ENCODE data around the gene LHX1.

The LHX1 gene

GRCh38 chr17:36923814-36924221 is 13.5 kb upstream of the LHX1 start:
- no peak for DNase-seq

- no peak for DNase-seq
Measured at GRCh38 chr17:36926226-36926625, 11.0 kb upstream of the LHX1 start.

- DNase-seq: no peak
Measured at GRCh38 chr17:36926701-36927100, 10.6 kb upstream of the LHX1 start.

- no peak for DNase-seq
Measured at GRCh38 chr17:36928471-36929345, 8.6 kb upstream of the LHX1 start.

GRCh38 chr17:36929851-36930582 is 7.3 kb upstream of the LHX1 start:
- DNase-seq: no peak

GRCh38 chr17:36930583-36930900 is 6.7 kb upstream of the LHX1 start:
- DNase-seq: no peak

GRCh38 chr17:36931096-36931696 is 6.1 kb upstream of the LHX1 start:
- no peak for DNase-seq

- no peak for DNase-seq
Measured at GRCh38 chr17:36931697-36932382, 5.4 kb upstream of the LHX1 start.

GRCh38 chr17:36932383-36932693 is 4.9 kb upstream of the LHX1 start:
- DNase-seq: no peak

GRCh38 chr17:36932694-36933511 is 4.4 kb upstream of the LHX1 start:
- no peak for DNase-seq

GRCh38 chr17:36933512-36934143 is 3.6 kb upstream of the LHX1 start:
- DNase-seq: no peak

- DNase-seq: no peak
Measured at GRCh38 chr17:36934144-36934691, 3.1 kb upstream of the LHX1 start.

- no peak for DNase-seq
Measured at GRCh38 chr17:36934692-36935630, 2.3 kb upstream of the LHX1 start.

- DNase-seq: no peak
Measured at GRCh38 chr17:36935671-36936454, 1.4 kb upstream of the LHX1 start.

- peak; percentile 77 for DNase-seq
Measured at GRCh38 chr17:36936455-36937000, 747 bp upstream of the LHX1 start.

- no peak for DNase-seq
Measured at GRCh38 chr17:36937959-36938565, 787 bp downstream of the LHX1 start.

GRCh38 chr17:36938566-36939051 is 1.3 kb downstream of the LHX1 start:
- DNase-seq: no peak

GRCh38 chr17:36939052-36939801 is 2.0 kb downstream of the LHX1 start:
- DNase-seq: no peak
